Gastrocnemius medialis (tissue), 4 donors: ENCODE data around the gene ZSCAN5C.

Source experiments
- POLR2A ChIP-seq, 2 donors: fragments of 450-650 bp; IDR thresholded peaks; one replicate each; pipeline ENCODE4 v1.6.1; 2017; ENCODE audit warnings: antibody characterized with exemption in 2 of 2, mild to moderate bottlenecking in 2 of 2, moderate library complexity in 2 of 2
- TF ChIP-seq, protein P1 (sequence below), 5 experiments: fragments of 450-650 bp in 3 of 5; fragments of 200-600 bp in 2 of 5; sonication (generic) in 2 of 5; IDR thresholded peaks in 4 of 5; conservative IDR thresholded peaks in 1 of 5; 1 replicate in 4 of 5; 2 replicates in 1 of 5; pipeline ENCODE4 v1.5.1; 2016 to 2019; ENCODE audit warnings: antibody characterized with exemption in 5 of 5, mild to moderate bottlenecking in 3 of 5, moderate library complexity in 3 of 5

DNA sequence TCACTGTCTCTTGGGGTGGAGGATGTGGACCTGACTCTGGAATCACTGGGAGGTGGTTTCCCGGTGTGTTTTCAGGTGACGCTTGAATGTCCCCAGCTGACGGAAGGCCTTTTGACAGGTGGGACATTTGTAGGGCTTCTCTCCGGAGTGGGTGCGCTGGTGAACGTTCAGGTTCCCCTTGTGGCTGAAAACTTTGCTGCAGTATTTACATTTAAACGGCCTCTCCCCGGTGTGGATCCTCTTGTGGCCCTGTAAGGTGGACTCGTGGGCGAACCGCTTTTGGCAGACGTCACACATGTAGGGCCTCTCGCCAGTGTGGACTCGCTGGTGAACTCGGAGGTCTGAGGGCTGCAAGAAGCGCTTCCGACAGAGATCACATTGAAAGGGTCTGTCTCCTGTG lies 12.3 kb upstream of the ZSCAN5C start:
- TF ChIP-seq, protein P1, sequence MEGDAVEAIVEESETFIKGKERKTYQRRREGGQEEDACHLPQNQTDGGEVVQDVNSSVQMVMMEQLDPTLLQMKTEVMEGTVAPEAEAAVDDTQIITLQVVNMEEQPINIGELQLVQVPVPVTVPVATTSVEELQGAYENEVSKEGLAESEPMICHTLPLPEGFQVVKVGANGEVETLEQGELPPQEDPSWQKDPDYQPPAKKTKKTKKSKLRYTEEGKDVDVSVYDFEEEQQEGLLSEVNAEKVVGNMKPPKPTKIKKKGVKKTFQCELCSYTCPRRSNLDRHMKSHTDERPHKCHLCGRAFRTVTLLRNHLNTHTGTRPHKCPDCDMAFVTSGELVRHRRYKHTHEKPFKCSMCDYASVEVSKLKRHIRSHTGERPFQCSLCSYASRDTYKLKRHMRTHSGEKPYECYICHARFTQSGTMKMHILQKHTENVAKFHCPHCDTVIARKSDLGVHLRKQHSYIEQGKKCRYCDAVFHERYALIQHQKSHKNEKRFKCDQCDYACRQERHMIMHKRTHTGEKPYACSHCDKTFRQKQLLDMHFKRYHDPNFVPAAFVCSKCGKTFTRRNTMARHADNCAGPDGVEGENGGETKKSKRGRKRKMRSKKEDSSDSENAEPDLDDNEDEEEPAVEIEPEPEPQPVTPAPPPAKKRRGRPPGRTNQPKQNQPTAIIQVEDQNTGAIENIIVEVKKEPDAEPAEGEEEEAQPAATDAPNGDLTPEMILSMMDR (IDR thresholded peaks at IDR 0.05 in 4 of 5, conservative IDR thresholded peaks at IDR 0.05 in 1 of 5): no peak
- TF ChIP-seq POLR2A (IDR thresholded peaks at IDR 0.05): no peak
